Kidney (tissue), 14 donors: Measurements from ENCODE around the gene HIGD2A. TPM values are rescaled to one million over a fixed set of nuclear protein-coding genes. Genes with fewer than 3 reads are reported as not detected.

Experiments
- DNase-seq, 5 donors: peaks; one replicate each; pipeline ENCODE4 v3.0.0-alpha.2; 2013 to 2020
- FAIRE-seq: peaks from 2 replicates; lab custom pipeline; 2012; peaks lifted over from hg19 to GRCh38; lab: Jason Lieb, UNC
- H3K27ac ChIP-seq, 2 donors: one replicate each; pipeline ENCODE4 v1.7.0; 2013; ENCODE audit warnings: low read depth in 2 of 2, low read length in 2 of 2, inconsistent platforms in 1 of 2
- H3K27me3 ChIP-seq: one replicate; pipeline ENCODE4 v1.7.1; 2013; ENCODE audit warnings: low read length, inconsistent platforms; ENCODE audit not compliant: control insufficient read depth, insufficient read depth
- H3K36me3 ChIP-seq, 3 donors: one replicate each; pipeline versions ENCODE4 v1.7.0 to v1.7.1; 2013; ENCODE audit warnings: low read length in 3 of 3, control low read depth in 1 of 3, inconsistent platforms in 1 of 3; ENCODE audit not compliant: insufficient read depth in 3 of 3, control insufficient read depth in 2 of 3
- H3K4me1 ChIP-seq, 3 donors: one replicate each; pipeline versions ENCODE4 v1.7.0 to v1.7.1; 2013; ENCODE audit warnings: low read length in 3 of 3, inconsistent platforms in 1 of 3, low read depth in 1 of 3; ENCODE audit not compliant: control insufficient read depth in 2 of 3, insufficient read depth in 2 of 3
- H3K4me3 ChIP-seq, 3 donors: one replicate each; pipeline versions ENCODE4 v1.7.0 to v1.8.1; 2013; ENCODE audit warnings: low read length in 3 of 3, control low read depth in 1 of 3, inconsistent platforms in 1 of 3
- H3K9ac ChIP-seq, 3 donors: one replicate each; pipeline versions ENCODE4 v1.7.0 to v1.7.1; 2013; ENCODE audit warnings: low read length in 3 of 3, control low read depth in 1 of 3, inconsistent platforms in 1 of 3
- H3K9me3 ChIP-seq, 3 donors: one replicate each; pipeline versions ENCODE4 v1.7.0 to v1.7.1; 2013; ENCODE audit warnings: low read length in 3 of 3, control low read depth in 1 of 3, inconsistent platforms in 1 of 3; ENCODE audit not compliant: control insufficient read depth in 2 of 3, insufficient read depth in 1 of 3
- intact Hi-C: fragments of 100-400 bp; cut with DNase I; formaldehyde crosslinking; loops from one replicate; pipeline ENCODE4 v1.11.1; 2022
- polyA plus RNA-seq: library from polyadenylated mRNA; stranded (reverse); fragments of 350-450 nt; fragmentation: Illumina TruSeq; extraction: RNeasy Lipid Tissue Mini Kit (QIAGEN cat#74804); gene quantifications from one replicate; pipeline ENCODE4 v1.2.3, GENCODE V29; 2014; ENCODE audit warnings: low read depth, low replicate concordance; ENCODE audit not compliant: insufficient read depth
- total RNA-seq: library from RNA; stranded (reverse); fragmentation: NEBNext Ultra II Directional; extraction: Animal tissue kit (Norgen Biotek cat#: 25700); gene quantifications from one replicate; pipeline ENCODE4 v1.2.1, GENCODE V29; 2021
- TF ChIP-seq, protein P1 (sequence below): IDR thresholded peaks from 3 replicates; pipeline ENCODE4 v1.5.1; 2012; ENCODE audit warnings: mild to moderate bottlenecking, moderate library complexity, borderline replicate concordance; ENCODE audit not compliant: insufficient read depth; ENCODE audit errors: extremely low read depth
- donor health status: control.
- donor health status: control.
- donor health status: control.
- donor health status: control.
- donor health status: control.
- donor health status: DM: yes; HTN: yes; CAD: no.
- donor health status: Normal renal cell carcinoma (clear cell type).

HIGD2A gene
- total and polyA plus RNA-seq, 2 donors from 2014 or later, result 105 to 344 TPM

DNA sequence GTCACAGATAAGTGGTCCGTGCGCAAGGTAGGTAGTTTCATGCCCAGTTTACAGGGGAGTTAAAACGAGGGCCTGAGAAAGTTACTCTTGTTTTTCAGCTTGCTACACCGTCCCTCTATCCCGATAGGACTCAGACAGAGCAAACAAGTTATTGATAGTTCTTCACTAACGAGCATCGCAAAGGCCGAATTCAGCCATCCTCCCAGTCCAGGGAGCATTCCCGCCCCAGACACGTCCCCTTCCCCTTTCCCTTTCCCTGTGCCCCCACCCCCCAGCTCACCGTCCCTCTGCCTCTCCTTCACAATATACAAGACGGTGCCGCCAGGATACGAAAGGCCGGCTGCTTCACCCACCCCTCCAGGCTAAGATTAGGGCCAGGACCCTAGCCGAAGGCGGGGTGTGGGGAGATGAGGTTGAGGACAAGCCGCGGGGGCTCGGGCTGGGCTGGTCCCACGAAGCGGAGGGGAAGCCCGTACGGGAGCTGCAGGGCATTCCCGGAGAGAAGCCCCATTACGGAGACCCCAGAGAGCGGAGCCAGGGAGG is 27.6 kb upstream of the HIGD2A start:
- Histone ChIP-seq H3K4me3 (peak overlapping the region; percentile 64 to 89 (median 79)), H3K27me3 (no peaks in the 10 kb centered on the region), H3K4me1 (peaks cover 0 to 12% (median 0%) of the 10 kb centered on the region in 3 donors), H3K9ac (peak overlapping the region; percentile 71 to 92 (median 75)), H3K9me3 (no peaks in the 10 kb centered on the region), H3K27ac (peak overlapping the region; percentile 33 to 83), H3K36me3 (peaks cover 2 to 6% (median 4%) of the 10 kb centered on the region in 3 donors)
- FAIRE-seq (no peak), DNase-seq (no peak)
- intact Hi-C loops, result no loop called here
- TF ChIP-seq, protein P1, sequence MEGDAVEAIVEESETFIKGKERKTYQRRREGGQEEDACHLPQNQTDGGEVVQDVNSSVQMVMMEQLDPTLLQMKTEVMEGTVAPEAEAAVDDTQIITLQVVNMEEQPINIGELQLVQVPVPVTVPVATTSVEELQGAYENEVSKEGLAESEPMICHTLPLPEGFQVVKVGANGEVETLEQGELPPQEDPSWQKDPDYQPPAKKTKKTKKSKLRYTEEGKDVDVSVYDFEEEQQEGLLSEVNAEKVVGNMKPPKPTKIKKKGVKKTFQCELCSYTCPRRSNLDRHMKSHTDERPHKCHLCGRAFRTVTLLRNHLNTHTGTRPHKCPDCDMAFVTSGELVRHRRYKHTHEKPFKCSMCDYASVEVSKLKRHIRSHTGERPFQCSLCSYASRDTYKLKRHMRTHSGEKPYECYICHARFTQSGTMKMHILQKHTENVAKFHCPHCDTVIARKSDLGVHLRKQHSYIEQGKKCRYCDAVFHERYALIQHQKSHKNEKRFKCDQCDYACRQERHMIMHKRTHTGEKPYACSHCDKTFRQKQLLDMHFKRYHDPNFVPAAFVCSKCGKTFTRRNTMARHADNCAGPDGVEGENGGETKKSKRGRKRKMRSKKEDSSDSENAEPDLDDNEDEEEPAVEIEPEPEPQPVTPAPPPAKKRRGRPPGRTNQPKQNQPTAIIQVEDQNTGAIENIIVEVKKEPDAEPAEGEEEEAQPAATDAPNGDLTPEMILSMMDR, result no peak

DNA sequence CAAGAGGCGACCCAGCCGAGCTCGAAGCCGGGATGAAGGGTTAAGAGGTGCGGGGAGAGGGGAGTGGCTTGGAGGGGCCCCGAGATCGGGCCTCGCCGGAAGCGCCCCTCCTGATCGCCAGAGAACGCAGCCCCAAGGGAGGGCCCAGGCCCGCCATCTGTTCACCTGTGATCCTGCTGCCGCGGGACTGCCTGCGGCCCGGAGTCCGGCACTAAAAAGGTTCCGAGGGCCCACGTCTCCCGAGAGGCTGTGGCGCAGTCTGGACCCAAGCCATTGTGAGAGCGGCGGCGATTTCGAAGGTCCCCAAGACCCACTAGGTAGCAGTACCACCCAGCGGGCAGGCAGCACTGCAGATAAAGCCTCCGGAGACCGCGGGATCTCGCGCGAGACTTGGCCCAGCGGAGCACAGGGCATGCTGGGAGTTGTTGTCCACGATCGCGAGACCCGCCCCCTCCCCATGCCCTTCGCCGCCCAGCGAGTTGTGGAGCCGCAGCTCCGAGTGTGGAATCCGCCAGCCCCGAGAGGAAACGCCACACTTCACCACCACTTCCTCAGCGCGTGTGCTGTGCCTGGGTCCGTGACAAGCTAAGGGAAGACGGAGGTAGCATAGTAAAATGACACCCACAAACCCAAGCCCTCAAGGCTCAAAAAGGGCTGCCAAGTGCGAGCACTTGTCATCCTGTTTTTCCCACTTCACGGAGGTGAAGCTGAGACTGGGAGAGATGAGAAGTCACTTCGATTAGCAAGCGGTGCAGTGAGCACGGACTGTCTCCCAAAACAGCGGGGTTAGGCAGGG is 26.9 kb upstream of the HIGD2A start, which contains the start of gene KIAA1191:
TSS of gene KIAA1191 (minus strand) at position 328 of the 796 bp plus-strand sequence. CDS start 2,256 bp downstream, outside the sequence.
- Histone ChIP-seq H3K4me3 (peak within 1 kb of the TSS; percentile 64 to 89 (median 79)), H3K9me3 (no peaks in the 10 kb centered on the region), H3K4me1 (peaks cover 0 to 15% (median 0%) of the 10 kb centered on the region in 3 donors), H3K36me3 (peaks cover 0 to 4% (median 0%) of the 10 kb centered on the region in 3 donors), H3K9ac (peak within 1 kb of the TSS; percentile 71 to 92 (median 75)), H3K27me3 (no peaks in the 10 kb centered on the region), H3K27ac (peak within 1 kb of the TSS; percentile 33 to 83)
- TF ChIP-seq, protein P1, result no peak
- DNase-seq (peak; percentile 94 to 98 (median 96)), FAIRE-seq (no peak)
- intact Hi-C loops, result no loop called here

DNA sequence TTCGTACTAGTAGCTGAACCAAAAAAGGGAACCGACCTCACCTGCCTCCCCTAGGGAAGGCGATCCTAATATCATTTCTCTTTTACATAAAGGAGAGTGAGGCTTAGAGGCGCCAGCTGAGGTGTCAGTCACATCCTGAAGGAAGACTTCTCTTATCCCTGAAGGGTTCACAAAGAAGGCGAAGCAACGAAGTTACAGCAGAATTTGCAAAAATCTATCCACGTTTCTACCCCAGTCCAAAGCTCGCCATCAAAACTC is 26.4 kb upstream of the HIGD2A start:
- no peaks in the 10 kb centered on the region for H3K9me3 ChIP-seq

More for the DNA sequence above, 26.4 kb upstream of the HIGD2A start:
- Histone ChIP-seq H3K36me3 (peaks cover 0 to 4% (median 0%) of the 10 kb centered on the region in 3 donors), H3K4me1 (peaks cover 0 to 15% (median 0%) of the 10 kb centered on the region in 3 donors), H3K4me3 (peak overlapping the region; percentile 64 to 89 (median 79)), H3K27ac (no peak overlapping the region), H3K9ac (peak overlapping the region in 1 of 3 donors; percentile 68), H3K27me3 (no peaks in the 10 kb centered on the region)
- FAIRE-seq (no peak), DNase-seq (no peak)
- TF ChIP-seq, protein P1, result no peak
- intact Hi-C loops, result no loop called here
